ENCODE measurements around the gene KRTAP9-8.
"Not testable (repeated sequence)": the region's sequence is repeated elsewhere in the genome, so short reads cannot be mapped to it uniquely, and the experiment has no call there.

The KRTAP9-8 gene

DNA sequence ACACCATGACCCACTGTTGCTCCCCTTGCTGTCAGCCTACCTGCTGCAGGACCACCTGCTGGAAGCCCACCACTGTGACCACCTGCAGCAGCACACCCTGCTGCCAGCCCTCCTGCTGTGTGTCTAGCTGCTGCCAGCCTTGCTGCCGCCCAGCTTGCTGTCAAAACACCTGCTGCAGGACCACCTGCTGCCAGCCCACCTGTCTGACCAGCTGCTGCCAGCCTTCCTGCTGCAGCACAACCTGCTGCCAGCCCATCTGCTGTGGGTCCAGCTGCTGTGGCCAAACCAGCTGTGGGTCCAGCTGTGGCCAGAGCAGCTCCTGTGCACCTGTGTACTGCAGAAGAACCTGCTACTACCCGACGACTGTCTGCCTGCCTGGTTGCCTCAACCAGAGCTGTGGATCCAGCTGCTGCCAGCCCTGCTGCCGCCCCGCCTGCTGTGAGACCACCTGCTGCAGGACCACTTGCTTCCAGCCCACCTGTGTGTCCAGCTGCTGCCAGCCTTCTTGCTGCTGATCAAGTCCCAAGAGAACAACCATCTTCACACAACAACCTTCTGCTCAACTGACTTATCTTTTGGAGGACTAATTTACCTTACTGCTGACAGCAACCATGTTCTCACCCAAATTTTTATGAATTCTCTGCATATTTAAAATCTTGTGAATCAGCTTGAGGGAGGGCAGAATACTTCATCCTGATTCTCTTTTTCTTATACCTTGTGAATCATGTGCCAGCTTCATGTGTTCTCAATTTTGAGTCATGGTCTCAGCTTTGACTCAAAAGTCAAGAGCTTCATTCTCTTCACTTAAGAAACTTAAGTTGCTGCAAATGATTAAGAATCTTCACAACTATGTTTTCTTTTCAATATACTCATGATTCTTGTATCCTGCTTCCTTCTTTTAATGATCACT lies 17.8 kb downstream of the KRTAP9-8 start, which contains the start of gene KRTAP9-9:
TSS of gene KRTAP9-9 (plus strand) at position 4 of the 910 bp plus-strand sequence.
- not testable (repeated sequence) for DNase-seq

DNA sequence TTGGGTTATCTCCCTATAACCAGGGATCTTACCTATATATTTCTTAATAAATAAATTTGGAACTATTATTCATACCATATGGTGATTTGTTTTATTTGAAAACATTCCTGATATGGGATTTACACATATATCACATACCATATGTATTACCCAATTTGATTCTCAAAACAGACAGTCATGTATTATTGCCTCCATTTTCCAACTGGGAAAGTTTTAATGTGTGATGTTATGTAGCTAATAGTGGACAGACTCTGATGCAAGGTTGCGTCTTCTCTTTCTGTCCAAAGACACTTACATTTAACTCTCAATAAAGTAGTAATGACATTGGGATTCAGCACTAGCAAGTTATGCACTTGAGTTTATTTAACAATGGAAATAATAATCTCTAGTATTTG lies 18.5 kb downstream of the KRTAP9-8 start:
- DNase-seq, result no peak

DNA sequence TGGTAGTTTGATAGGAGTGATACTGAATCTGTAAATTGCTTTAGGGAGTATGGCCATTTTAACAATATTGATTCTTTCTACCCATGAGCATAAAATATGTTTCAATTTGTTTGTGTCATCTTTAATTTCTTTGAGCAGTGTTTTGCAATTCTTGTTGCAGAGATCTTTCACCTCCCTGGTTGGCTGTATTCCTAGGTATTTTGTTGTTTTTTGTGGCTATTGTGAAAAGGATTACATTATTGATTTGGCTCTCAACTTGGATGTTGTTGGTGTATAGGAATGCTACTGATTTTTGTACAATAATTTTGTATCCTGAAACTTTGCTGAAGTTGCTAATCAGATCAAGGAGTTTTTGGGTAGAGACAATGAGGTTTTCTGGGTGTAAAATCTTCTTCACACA lies 20.6 kb downstream of the KRTAP9-8 start:
- DNase-seq, result no peak

DNA sequence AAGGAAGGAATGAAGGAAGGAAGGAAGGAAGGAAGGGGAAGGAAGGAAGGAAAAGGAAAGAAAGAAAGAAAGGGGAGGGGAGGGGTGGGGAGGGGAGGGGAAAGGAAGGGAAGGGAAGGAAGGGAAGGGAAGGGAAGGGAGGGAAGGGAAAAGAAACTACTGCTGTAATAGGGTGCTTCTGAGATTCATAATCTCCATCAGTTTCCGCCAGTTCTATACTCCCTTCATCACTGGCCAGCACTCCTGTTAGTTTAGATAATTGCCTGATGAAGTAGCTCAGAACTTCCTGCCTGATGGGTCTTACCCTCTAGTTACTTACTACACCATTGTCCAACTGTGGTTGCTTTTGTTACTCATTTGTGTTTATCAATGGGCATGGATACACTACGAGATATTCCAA lies 25.4 kb downstream of the KRTAP9-8 start:
- DNase-seq, result no peak

DNA sequence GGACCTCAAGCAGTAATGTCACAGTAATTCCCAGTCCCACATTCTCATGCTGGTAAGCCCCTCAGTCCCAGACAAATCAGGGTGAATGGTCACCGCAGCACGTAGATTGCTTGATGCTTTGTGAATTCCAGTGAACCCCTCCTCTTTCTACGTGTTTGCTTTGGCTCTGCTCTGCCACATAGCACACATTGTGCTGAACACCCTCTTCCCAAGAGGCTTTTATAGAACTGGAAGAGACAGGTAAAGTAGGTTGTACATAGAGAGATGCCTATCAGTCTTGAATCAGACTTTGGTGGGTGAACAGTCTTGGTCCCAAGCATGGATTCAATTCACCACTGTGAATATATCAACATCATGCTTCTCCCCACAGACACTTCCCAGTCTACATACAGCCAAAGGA lies 26.8 kb downstream of the KRTAP9-8 start:
- DNase-seq, result no peak

DNA sequence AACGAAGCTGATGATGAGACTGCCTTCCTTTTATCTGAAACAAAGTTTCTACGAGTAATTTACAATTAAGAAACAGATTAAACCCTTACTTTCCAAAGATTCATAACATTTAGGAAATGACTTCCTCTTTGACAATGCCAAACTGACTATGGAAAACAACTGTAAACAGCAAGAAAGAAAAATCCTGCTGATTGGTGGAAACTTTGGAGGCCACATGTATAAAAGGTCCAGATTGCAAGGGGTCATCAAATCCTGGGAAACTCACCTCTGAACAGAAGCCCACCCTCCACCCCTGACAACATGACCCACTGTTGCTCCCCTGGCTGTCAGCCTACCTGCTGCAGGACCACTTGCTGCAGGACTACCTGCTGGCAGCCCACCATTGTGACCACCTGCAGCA lies 27.3 kb downstream of the KRTAP9-8 start, which contains the start of gene KRTAP9-6:
TSS of gene KRTAP9-6 (plus strand) at position 301 of the 400 bp plus-strand sequence. CDS start at position 301, 0 bp downstream.
- no peak for DNase-seq

DNA sequence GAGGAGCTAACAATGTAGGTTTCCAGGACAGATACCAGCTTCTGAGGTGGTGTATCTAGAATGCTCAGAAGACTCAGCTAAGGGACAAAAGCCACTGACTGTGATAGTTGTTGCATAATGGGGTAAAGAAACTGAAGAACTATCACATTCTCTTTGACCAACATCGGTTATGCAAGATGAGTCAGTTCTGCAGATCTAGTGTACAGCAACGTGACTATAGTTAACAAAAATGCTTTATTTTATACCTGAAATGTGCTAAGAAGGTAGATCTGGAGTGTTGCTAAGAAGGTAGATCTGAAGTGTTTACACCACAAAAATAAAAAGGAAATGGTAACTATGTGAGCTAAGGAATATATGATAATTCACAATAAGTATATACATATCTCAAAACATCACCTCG lies 29.9 kb downstream of the KRTAP9-8 start:
- DNase-seq, result no peak

DNA sequence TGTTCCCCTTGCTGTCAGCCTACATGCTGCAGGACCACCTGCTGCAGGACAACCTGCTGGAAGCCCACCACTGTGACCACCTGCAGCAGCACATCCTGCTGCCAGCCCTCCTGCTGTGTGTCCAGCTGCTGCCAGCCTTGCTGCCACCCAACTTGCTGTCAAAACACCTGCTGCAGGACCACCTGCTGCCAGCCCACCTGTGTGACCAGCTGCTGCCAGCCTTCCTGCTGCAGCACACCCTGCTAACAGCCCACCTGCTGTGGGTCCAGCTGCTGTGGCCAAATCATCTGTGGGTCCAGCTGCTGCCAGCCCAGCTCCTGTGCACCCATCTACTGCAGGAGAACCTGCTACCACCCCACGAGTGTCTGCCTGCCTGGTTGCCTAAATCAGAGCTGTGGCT lies 33.5 kb downstream of the KRTAP9-8 start:
- not testable (repeated sequence) for DNase-seq

DNA sequence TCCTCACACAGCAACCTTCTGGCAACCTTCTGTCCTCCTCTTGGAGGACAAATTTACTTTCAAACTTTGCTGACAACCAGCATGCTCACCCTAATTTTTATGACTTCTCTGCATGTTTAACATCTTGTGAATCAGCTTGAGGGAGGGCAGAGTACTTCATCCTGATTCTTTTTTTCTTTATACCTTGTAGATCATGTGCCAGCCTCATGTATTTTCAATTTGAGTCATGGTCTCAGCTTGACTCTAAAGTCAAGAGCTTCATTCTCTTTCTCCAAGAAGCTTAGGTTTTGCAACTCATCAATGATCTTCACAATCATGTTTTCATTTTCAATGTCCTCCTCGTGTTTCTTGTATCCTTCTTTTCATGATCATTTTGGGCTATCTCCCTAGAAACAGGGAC lies 34.1 kb downstream of the KRTAP9-8 start:
- no peak for DNase-seq

DNA sequence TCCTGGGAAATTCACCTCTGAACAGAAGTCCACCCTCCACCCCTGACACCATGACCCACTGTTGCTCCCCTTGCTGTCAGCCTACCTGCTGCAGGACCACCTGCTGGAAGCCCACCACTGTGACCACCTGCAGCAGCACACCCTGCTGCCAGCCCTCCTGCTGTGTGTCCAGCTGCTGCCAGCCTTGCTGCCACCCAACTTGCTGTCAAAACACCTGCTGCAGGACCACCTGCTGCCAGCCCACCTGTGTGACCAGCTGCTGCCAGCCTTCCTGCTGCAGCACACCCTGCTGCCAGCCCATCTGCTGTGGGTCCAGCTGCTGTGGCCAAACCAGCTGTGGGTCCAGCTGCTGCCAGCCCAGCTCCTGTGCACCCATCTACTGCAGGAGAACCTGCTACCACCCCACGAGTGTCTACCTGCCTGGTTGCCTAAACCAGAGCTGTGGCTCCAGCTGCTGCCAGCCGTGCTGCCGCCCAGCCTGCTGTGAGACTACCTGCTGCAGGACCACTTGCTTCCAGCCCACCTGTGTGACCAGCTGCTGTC lies 37.9 kb downstream of the KRTAP9-8 start, which contains the start of gene KRTAP9-7:
TSS of gene KRTAP9-7 (plus strand) at position 51 of the 543 bp plus-strand sequence. CDS start at position 51, 0 bp downstream.
- not testable (repeated sequence) for DNase-seq

DNA sequence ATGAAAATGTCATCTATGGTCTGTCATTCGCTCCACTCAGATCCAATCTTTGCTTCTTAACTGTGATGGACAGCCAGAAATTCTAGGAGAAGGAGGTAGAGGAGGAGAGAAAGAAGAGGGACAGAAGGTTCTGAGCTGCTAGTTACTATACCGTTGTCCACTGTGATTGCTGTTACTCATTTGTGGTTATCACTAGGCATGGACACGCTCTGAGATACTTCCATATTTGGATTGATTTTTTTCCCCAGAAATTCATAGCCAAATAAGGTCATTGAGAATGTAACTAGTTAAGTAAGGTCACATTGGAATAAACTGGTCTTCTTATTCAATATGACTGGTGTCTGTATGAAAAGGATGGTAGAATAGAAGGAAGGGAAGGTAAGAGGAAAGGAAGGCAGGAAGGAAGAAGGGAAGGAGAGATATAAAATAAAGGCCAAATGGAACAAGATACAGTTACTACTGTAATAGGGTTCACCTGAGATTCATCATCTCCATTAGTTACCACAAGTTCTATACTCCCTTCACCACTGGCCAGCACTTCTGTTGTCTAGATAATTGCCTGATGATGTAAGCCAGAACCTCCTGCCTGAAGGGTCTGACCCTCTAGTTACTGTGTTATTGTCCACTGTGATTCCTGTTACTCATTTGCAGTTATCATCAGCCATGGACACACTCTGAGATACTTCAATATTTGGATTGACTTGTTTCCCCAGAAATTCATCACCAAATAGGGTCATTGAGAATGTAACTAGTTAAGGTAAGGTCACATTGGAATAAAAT lies 40.6 kb downstream of the KRTAP9-8 start:
- DNase-seq, result no peak

DNA sequence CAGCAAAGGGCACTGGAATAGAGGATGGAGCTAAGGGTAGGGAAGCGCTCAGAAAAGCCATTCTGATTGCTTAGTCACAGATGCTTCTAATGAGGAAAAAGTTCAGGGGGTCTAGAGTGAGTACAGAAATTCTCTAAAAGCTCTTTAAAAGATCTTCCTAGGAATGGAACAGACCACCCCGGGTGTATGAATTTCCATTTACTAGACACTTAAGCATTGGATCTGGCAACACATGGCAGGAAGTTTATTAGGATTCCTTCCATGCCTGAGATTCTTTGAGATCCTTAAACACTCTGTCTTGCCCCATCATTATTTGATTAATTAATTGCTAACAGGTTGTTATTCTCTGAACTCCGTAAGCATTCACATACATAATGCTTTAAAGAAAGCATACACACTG lies 46.2 kb downstream of the KRTAP9-8 start:
- no peak for DNase-seq

DNA sequence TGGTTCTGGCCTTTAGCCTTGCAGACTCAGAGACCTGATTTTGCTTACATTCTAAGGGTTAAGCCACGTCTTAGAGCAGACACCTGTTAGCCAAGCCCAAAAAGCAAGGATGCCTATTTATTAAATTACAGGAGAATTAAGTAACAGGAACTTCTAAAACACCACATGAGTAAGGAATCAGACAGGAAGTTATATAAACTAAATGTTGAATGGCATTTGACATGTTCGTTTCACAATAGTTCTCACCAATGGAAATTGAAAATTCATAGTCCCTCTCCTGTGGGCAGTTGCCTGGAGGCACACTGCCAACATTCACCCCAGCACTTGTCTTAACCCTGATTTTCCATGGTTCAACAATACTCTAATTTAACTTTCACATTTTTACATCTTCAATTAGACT lies 46.7 kb downstream of the KRTAP9-8 start:
- DNase-seq, result no peak

DNA sequence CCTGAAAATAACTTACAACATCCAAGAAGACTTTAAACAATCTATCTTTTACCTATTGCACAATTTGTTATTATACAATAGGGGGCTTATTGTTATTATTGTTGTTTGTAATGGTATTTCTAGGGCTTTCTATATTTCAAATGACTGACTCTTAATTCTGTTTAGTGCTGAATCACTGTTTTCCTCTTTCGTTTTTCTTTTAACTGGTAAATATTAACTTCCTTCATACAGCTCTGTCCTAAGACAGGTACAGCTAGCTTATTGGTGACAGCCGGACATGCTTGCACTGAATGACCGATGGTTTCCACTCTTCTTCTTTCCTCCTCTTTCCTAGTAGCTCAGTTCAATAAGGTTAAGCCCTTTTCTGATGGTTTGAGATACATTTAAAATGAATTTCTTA lies 49.3 kb downstream of the KRTAP9-8 start:
- DNase-seq, result no peak
